GM20000 (cell line): ENCODE data around the gene DSCAM.

Source experiments
- DNase-seq: peaks from one replicate; pipeline ENCODE4 v3.0.0; 2012; ENCODE audit warnings: low spot score
- CTCF ChIP-seq: IDR thresholded peaks from 2 replicates; pipeline ENCODE4 v1.5.1; 2012; ENCODE audit warnings: mild to moderate bottlenecking, control low read depth; ENCODE audit errors: extremely low read depth, missing control alignments

DSCAM gene

GRCh38 chr21:40016234-40016633 lies 830.7 kb downstream of the DSCAM start:
- DNase-seq: no peak
- no peak for TF ChIP-seq CTCF

- DNase-seq: no peak
- no peak for TF ChIP-seq CTCF
Measured at GRCh38 chr21:40015818-40016217, 831.1 kb downstream of the DSCAM start.

GRCh38 chr21:40014394-40014793 lies 832.6 kb downstream of the DSCAM start:
- no peak for DNase-seq
- TF ChIP-seq CTCF: no peak

- TF ChIP-seq CTCF: no peak
- no peak for DNase-seq
Measured at GRCh38 chr21:40013001-40013735, 833.8 kb downstream of the DSCAM start.

- DNase-seq: no peak
- no peak for TF ChIP-seq CTCF
Measured at GRCh38 chr21:40011371-40011770, 835.6 kb downstream of the DSCAM start.

- DNase-seq: no peak
- TF ChIP-seq CTCF: no peak
Measured at GRCh38 chr21:40002978-40003377, 844.0 kb downstream of the DSCAM start.

GRCh38 chr21:39984286-39984991 lies 862.5 kb downstream of the DSCAM start:
- no peak for DNase-seq
- no peak for TF ChIP-seq CTCF
